ENCODE data around the gene IPO13. TPM values are rescaled to one million over a fixed set of nuclear protein-coding genes. Genes with fewer than 3 reads are reported as not detected.

IPO13 gene
- total and polyA plus RNA-seq, 4 donors: 22.6 to 73.2 (median 52.8) TPM

GRCh38 chr1:43999455-43999854, 52.7 kb downstream of the IPO13 start:
- no peaks in the 10 kb centered on the region for H3K9me3 ChIP-seq (ENCODE audit: control insufficient read depth, insufficient read depth, low read length)
- H3K27me3 ChIP-seq (ENCODE audit: control insufficient read depth, insufficient read depth, low read length): no peaks in the 10 kb centered on the region
- WGBS (ENCODE audit: insufficient coverage): 52% methylated on average over 8 of the region's 8 CpGs
- no peak for DNase-seq (ENCODE audit: low read depth in 4 of 6, low spot score in 6 of 6)
- peaks cover 92% of the 10 kb centered on the region for H3K36me3 ChIP-seq (ENCODE audit: control insufficient read depth, insufficient read depth, low read length)
- H3K4me3 ChIP-seq (ENCODE audit: low read depth, low read length): no peak overlapping the region
- peak overlapping the region; percentile 40 for H3K27ac ChIP-seq (ENCODE audit: low read depth, low read length)
- H3K4me1 ChIP-seq (ENCODE audit: control insufficient read depth, insufficient read depth, low read length): peaks cover 51% of the 10 kb centered on the region

DNA sequence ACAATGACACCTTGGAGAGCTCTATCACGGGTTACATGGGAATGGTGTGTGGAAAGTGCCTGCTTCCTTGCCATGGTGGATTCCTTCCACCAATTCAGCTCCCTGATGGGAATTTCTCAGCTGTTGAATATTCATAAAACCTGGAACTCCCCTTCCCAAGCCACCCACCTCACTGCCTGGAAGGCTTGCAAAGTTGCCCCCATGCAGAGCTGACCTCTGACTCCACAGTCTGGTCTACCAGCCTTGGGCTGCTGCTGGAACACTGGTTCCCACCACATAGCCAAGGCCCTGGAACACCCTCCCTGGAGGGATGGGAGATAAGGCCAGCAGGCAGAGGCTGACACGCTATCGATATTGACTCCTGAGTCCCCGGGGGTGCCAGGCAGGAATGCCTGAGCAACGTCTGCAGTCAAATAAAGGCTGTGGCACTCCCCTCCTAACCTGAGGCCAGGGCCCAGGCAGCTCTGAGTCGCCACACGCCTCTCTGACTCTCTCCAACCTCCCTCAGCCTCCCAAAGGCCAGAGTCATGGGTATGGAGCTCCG, 53.4 kb downstream of the IPO13 start:
- peaks cover 45% of the 10 kb centered on the region for H3K4me1 ChIP-seq (ENCODE audit: control insufficient read depth, insufficient read depth, low read length)
- H3K27me3 ChIP-seq (ENCODE audit: control insufficient read depth, insufficient read depth, low read length): no peaks in the 10 kb centered on the region
- H3K36me3 ChIP-seq (ENCODE audit: control insufficient read depth, insufficient read depth, low read length): peaks cover 93% of the 10 kb centered on the region
- 85% methylated on average over 7 of the region's 8 CpGs for WGBS (ENCODE audit: insufficient coverage)
- no peak overlapping the region for H3K27ac ChIP-seq (ENCODE audit: low read depth, low read length)
- H3K4me3 ChIP-seq (ENCODE audit: low read depth, low read length): no peak overlapping the region
- no peaks in the 10 kb centered on the region for H3K9me3 ChIP-seq (ENCODE audit: control insufficient read depth, insufficient read depth, low read length)
- DNase-seq (ENCODE audit: low read depth in 4 of 6, low spot score in 6 of 6): no peak

DNA sequence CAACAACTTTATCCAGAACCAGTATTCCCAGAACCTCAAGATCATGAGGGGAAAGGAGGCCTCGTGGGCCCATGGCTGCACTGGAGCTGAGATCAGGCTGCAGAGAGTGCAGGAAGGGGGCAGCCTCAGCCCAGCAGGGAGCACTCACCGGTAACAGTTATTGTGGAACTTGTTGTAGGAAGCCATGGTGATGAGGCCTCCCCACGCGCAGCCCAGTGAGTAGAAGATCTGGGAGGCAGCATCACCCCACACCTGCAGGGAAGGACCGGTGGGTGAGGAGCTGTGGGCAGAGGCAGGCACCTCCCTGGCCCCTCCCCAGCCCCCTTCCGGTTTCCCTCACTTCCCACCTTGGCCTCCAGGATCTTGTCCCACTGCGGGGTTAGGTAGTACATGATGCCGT, 55.4 kb downstream of the IPO13 start:
- WGBS (ENCODE audit: insufficient coverage): 76% methylated on average over 7 of the region's 8 CpGs
- no peak for DNase-seq (ENCODE audit: low read depth in 4 of 6, low spot score in 6 of 6)
- Histone ChIP-seq H3K27ac (ENCODE audit: low read depth, low read length) (no peak overlapping the region), H3K9me3 (ENCODE audit: control insufficient read depth, insufficient read depth, low read length) (no peaks in the 10 kb centered on the region), H3K36me3 (ENCODE audit: control insufficient read depth, insufficient read depth, low read length) (peaks cover 89% of the 10 kb centered on the region), H3K27me3 (ENCODE audit: control insufficient read depth, insufficient read depth, low read length) (no peaks in the 10 kb centered on the region), H3K4me1 (ENCODE audit: control insufficient read depth, insufficient read depth, low read length) (peaks cover 35% of the 10 kb centered on the region), H3K4me3 (ENCODE audit: low read depth, low read length) (no peak overlapping the region)

- Histone ChIP-seq H3K9me3 (ENCODE audit: control insufficient read depth, insufficient read depth, low read length) (no peaks in the 10 kb centered on the region), H3K27me3 (ENCODE audit: control insufficient read depth, insufficient read depth, low read length) (no peaks in the 10 kb centered on the region), H3K36me3 (ENCODE audit: control insufficient read depth, insufficient read depth, low read length) (peaks cover 89% of the 10 kb centered on the region), H3K4me1 (ENCODE audit: control insufficient read depth, insufficient read depth, low read length) (peaks cover 35% of the 10 kb centered on the region), H3K4me3 (ENCODE audit: low read depth, low read length) (no peak overlapping the region), H3K27ac (ENCODE audit: low read depth, low read length) (no peak overlapping the region)
- DNase-seq (ENCODE audit: low read depth in 4 of 6, low spot score in 6 of 6): no peak
- WGBS (ENCODE audit: insufficient coverage): 78% methylated on average over 13 of the region's 14 CpGs
Observed at GRCh38 chr1:44002606-44003157, 55.9 kb downstream of the IPO13 start.

- no peak for DNase-seq (ENCODE audit: low read depth in 4 of 6, low spot score in 6 of 6)
- Histone ChIP-seq H3K4me3 (ENCODE audit: low read depth, low read length) (no peak overlapping the region), H3K27me3 (ENCODE audit: control insufficient read depth, insufficient read depth, low read length) (no peaks in the 10 kb centered on the region), H3K4me1 (ENCODE audit: control insufficient read depth, insufficient read depth, low read length) (peaks cover 60% of the 10 kb centered on the region), H3K9me3 (ENCODE audit: control insufficient read depth, insufficient read depth, low read length) (no peaks in the 10 kb centered on the region), H3K36me3 (ENCODE audit: control insufficient read depth, insufficient read depth, low read length) (peaks cover 69% of the 10 kb centered on the region), H3K27ac (ENCODE audit: low read depth, low read length) (no peak overlapping the region)
- 91% methylated on average over 6 of the region's 12 CpGs for WGBS (ENCODE audit: insufficient coverage)
Observed at GRCh38 chr1:44008259-44008658, 61.5 kb downstream of the IPO13 start.

DNA sequence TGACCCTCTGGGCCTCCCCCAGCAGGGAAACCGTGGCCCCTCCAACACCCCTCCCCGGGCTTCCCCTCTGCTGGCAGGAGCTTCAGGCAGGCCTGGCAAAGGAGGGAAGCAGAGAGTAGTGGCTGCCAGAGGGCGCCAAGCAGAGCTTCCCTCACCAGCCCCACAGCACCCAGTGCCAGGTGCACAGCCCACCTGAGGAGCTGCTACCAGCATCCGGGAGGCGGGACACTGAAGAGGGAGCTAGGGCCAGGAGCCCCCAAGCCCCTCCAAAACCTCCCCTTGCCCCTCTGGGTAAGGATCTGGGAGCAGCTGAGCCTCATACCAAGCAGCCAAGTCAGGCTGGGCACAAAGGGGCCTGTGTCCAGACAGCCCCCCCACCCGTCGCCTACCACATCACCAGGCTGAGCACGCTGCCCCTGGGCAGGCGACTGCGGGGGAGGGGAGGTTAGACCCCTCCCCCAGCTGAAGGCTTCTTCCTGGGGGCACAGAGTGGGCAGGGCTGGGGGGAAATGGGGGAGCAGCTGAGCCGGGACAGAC, 64.3 kb downstream of the IPO13 start:
- H3K4me3 ChIP-seq (ENCODE audit: low read depth, low read length): no peak overlapping the region
- no peaks in the 10 kb centered on the region for H3K27me3 ChIP-seq (ENCODE audit: control insufficient read depth, insufficient read depth, low read length)
- peak in 2 of 6 donors; percentile 87 to 88 for DNase-seq (ENCODE audit: low read depth in 4 of 6, low spot score in 6 of 6)
- no peaks in the 10 kb centered on the region for H3K9me3 ChIP-seq (ENCODE audit: control insufficient read depth, insufficient read depth, low read length)
- peaks cover 55% of the 10 kb centered on the region for H3K36me3 ChIP-seq (ENCODE audit: control insufficient read depth, insufficient read depth, low read length)
- H3K4me1 ChIP-seq (ENCODE audit: control insufficient read depth, insufficient read depth, low read length): peaks cover 81% of the 10 kb centered on the region
- WGBS (ENCODE audit: insufficient coverage): 30% methylated on average over 9 of the region's 11 CpGs
- H3K27ac ChIP-seq (ENCODE audit: low read depth, low read length): peak overlapping the region; percentile 94

DNA sequence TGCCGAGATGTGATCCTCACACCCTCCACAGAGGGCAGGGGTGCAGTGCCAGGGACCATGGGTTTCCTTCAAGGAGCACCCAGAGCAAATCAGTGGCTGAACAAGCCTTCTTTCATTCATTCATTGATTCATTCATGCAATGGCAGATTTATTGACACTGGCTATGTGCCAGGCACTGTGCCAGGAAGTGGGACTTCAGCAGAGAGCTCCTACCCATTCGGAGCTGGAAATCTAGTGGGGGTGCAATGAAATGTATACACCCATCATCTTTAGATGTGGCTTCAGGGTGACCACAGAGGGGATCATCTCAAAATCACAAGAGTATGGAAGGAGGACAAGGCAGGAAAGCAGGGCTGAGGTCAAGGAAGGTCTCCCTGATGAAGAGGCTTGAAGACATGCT, 65.7 kb downstream of the IPO13 start:
- peak overlapping the region; percentile 94 for H3K27ac ChIP-seq (ENCODE audit: low read depth, low read length)
- no peak overlapping the region for H3K4me3 ChIP-seq (ENCODE audit: low read depth, low read length)
- no peaks in the 10 kb centered on the region for H3K27me3 ChIP-seq (ENCODE audit: control insufficient read depth, insufficient read depth, low read length)
- peak in 3 of 6 donors; percentile 71 to 84 (median 84) for DNase-seq (ENCODE audit: low read depth in 4 of 6, low spot score in 6 of 6)
- H3K9me3 ChIP-seq (ENCODE audit: control insufficient read depth, insufficient read depth, low read length): no peaks in the 10 kb centered on the region
- H3K36me3 ChIP-seq (ENCODE audit: control insufficient read depth, insufficient read depth, low read length): peaks cover 50% of the 10 kb centered on the region
- 38% methylated on average over 1 of the region's 2 CpGs for WGBS (ENCODE audit: insufficient coverage)
- peaks cover 91% of the 10 kb centered on the region for H3K4me1 ChIP-seq (ENCODE audit: control insufficient read depth, insufficient read depth, low read length)

DNA sequence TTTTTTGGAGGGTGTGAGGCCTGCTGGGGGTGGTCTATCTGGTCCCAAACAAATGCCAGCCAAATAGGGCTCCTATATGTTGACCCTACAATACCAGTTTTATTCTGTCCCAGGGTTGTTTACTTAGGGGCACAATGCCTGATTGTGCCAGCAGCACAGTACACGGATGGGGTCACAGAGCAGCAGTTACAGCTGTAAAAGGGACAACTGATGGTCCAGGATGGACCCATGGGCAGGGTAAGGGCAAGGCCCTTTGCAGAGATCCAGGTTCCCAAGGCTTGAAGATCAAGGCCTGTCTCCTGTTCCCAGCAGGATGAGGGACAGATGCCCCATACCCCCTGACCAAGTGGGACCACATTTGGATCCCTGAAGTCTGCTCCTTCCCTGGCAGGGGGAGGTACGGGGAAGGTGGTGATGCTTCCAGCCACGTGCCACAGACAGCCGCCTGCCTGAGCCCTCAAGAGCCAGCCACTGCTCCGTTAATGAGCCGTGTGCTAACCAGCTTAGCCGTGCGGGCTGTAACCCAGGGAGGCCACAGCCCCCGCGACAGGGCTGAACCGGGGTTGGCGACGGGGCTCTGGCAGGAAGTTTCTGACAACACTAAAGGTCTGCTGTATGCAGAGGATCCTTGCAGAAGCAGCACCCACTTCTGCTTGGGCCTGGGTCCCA, 66.3 kb downstream of the IPO13 start:
- peak in 2 of 6 donors; percentile 63 for DNase-seq (ENCODE audit: low read depth in 4 of 6, low spot score in 6 of 6)
- Histone ChIP-seq H3K4me1 (ENCODE audit: control insufficient read depth, insufficient read depth, low read length) (peaks cover 91% of the 10 kb centered on the region), H3K4me3 (ENCODE audit: low read depth, low read length) (no peak overlapping the region), H3K27me3 (ENCODE audit: control insufficient read depth, insufficient read depth, low read length) (no peaks in the 10 kb centered on the region), H3K9me3 (ENCODE audit: control insufficient read depth, insufficient read depth, low read length) (no peaks in the 10 kb centered on the region), H3K27ac (ENCODE audit: low read depth, low read length) (peak overlapping the region; percentile 94), H3K36me3 (ENCODE audit: control insufficient read depth, insufficient read depth, low read length) (peaks cover 46% of the 10 kb centered on the region)
- 17% methylated on average over 13 of the region's 13 CpGs for WGBS (ENCODE audit: insufficient coverage)

DNA sequence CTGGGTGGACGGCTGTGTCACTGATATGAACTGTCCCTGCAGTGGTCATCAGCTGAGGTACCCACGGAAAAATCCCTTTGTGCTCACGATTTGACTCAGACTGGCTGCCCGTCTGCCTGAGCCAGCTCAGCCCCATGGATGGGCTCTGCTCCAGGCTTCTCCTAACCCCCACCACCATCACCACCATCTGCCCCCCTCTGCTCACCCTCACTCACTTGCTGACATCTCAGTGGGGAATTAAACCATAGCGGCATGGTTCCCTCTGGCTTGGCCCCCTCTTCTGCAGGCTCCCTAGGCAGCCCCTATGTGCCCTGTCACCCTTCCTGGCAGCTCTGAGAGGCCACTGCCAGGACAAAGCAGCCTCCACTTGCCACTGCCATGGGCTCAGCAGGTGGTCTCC, 67.2 kb downstream of the IPO13 start:
- 37% methylated on average over 5 of the region's 5 CpGs for WGBS (ENCODE audit: insufficient coverage)
- Histone ChIP-seq H3K4me1 (ENCODE audit: control insufficient read depth, insufficient read depth, low read length) (peaks cover 92% of the 10 kb centered on the region), H3K27me3 (ENCODE audit: control insufficient read depth, insufficient read depth, low read length) (no peaks in the 10 kb centered on the region), H3K27ac (ENCODE audit: low read depth, low read length) (peak overlapping the region; percentile 94), H3K9me3 (ENCODE audit: control insufficient read depth, insufficient read depth, low read length) (no peaks in the 10 kb centered on the region), H3K4me3 (ENCODE audit: low read depth, low read length) (no peak overlapping the region), H3K36me3 (ENCODE audit: control insufficient read depth, insufficient read depth, low read length) (peaks cover 40% of the 10 kb centered on the region)
- DNase-seq (ENCODE audit: low read depth in 4 of 6, low spot score in 6 of 6): peak in 2 of 6 donors; percentile 61 to 76

Measured in spinal cord (tissue), 10 donors.